Activated CD4-positive, alpha-beta T cell treated with anti-CD3 and anti-CD28 coated beads, Interleukin-2, amount 50 U/mL, for 24 hours (primary cell): ENCODE measurements around the gene ENPP5.
A peak's percentile ranks its signal among the peaks of the same experiment; 100 is the strongest.
"Not testable (repeated sequence)": the region's sequence is repeated elsewhere in the genome, so short reads cannot be mapped to it uniquely, and the experiment has no call there.

Experiments
- DNase-seq, 2 donors: peaks; one replicate each; pipeline ENCODE4 v3.0.0-alpha.2; 2020; ENCODE audit warnings: low read depth in 1 of 2, low spot score in 1 of 2

The ENPP5 gene

DNA sequence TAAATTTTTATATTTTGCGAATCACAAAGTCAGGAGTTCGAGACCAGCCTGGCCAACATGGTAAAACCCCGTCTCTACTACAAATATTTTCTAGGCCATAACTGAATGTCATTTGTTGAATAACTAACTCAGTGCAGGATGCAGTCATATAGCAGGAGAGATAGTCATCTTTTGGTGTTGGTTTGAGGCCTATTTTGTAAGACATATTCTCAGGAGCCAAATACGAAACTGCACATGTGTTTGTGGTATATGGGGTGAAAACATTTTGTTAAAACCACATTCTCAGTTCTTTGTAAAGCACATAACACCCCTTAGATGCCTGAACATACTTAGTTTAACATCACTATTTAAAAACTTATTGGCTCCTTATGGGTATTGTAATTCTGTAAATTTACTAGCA lies 4.7 kb upstream of the ENPP5 start:
- DNase-seq = no peak

DNA sequence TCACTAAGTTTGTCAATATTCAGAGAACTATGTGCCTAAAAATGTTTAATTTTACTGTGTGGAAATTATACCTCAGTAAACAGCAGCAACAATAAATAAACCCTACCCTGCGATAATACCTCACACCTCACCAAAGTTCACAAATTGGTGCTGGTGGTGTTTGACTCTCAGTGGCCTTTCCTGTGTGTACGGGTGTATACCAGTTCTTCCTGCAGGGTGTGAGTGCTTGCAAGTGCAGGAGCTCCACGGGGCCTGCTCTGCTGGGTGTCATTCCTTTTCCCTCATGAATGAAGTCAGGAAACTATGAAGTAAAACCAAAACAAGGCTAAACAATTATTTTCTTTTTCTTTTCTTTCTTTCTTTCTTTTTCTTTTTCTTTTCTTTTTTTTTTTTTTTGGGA lies 4.1 kb upstream of the ENPP5 start:
- DNase-seq = no peak

DNA sequence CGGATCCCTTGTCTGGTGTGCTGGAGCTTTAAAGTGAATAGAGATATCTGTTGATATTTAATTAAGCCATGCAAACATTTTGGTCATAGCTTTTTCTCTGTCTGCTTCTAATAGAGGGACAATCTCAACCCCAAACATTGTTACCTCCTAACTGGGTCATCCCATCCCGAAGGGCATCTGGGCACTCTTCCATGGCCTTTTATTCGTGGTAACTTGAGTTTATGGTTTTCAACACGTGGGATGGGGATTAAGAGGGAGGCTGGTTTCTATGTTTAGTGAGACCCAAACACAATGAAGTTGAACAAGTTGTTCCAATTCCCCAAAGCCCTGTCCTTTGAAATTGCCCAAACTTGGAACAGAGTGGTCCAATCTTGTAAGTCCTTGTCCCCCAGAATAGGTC lies 1.4 kb upstream of the ENPP5 start:
- DNase-seq = no peak

DNA sequence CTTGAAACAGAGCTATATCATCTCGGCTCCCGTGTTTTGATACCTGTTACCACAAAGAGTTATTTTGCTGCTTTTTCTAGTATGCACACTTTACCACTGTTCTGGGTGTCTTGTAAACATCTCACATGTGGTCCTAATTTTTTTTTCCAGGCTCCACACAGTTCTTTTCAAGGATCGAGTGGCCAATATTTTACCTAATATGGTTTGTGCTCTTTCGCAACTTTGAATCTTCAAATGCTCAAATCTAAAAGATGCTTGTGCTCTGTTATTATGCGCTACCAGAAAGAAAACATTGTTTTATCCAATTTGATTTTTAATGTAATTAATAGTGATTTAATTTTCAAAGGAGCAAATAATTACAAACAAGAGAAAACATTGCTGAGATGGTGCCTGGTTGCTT lies 10.7 kb downstream of the ENPP5 start:
- DNase-seq = no peak

DNA sequence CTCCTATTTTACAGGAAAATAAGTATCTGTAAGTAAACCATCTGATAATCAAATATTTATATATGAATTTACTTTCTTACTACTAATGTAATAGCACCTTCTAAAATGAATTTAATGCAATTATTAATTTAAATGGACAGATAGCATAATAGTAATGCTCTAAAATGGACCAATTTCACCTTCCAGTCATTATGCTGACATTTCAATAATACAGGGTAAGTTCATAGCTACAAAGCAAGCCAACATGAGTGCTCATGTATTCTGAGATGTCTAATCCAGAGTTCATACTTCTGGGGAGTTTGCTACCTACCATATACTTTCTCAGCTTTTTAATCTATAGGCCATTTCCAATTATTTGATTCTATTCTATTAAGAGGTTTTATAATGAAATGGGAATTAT lies 11.6 kb downstream of the ENPP5 start:
- no peak for DNase-seq

DNA sequence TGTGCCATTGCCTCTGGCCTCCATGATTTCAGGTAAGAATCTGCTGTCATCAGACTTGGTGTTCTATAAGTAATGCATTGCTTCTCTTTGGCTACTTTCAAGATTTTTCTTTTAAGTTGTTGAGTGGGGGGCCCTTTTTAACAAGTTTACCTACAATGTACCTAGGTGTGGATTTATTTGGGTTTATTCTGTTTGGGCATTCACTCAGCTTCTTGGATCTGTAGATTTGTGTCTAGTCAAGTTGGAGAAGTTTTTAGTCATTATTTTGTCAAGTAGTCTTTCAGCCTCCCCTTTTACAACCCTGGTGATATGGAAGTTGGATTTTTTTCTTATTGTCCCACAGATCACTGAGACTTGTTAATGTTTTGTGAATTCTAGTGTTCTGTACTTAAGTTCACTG lies 14.1 kb downstream of the ENPP5 start:
- DNase-seq = no peak

DNA sequence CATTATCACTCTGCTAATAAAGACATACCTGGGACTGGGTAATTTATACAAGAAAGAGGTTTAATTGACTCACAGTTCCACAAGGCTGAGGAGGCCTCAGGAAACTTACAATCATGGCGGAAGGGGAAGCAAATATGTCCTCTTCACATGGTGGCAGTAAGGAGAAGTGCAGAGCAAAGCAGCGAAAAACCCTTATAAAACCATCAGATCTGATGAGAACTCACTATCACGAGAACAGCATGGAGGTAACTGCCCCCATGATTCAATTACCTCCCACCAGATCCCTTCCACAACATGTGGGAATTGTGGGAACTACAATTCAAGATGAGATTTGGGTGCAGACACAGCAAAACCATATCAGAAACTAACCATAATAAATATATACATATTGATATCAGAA lies 21.7 kb downstream of the ENPP5 start:
- DNase-seq = not testable (repeated sequence)

DNA sequence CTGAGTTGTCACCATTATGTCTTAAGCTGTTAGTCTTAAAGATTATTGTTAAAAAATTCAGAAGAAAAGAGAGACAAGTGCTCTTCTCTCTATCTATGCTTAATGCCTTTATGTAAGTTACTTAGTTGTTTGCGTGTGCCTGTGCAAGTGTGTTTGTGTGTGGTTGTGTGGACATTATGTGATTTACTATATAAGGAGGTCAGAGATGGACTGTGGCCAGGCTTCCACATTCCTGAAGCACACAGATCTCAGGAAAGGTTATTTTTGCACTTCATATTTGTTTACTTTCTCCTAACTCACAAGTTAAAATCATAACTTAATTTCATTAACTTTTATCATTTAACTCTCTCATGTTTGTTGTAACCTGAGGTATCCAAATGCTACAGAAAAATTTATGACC lies 26.5 kb downstream of the ENPP5 start:
- DNase-seq = no peak

DNA sequence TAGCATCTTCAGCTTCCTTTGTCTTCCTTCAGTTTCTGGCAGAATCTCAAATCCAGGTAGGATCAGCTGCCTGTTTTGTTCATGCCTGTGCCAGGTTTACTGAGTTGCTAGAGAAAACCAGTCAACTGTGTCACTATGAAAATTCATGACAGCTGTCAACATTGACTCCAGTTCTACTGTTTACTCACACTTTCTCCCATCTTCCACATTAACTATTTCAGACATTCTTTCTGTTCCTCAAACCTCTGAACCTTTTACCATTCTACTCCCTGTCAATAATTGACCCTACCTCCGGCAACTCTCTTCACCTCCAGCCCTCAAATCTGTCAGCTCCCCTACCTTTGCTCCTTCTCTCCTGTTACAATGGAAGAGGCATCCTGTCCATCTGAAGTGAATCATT lies 32.5 kb downstream of the ENPP5 start:
- DNase-seq = no peak

DNA sequence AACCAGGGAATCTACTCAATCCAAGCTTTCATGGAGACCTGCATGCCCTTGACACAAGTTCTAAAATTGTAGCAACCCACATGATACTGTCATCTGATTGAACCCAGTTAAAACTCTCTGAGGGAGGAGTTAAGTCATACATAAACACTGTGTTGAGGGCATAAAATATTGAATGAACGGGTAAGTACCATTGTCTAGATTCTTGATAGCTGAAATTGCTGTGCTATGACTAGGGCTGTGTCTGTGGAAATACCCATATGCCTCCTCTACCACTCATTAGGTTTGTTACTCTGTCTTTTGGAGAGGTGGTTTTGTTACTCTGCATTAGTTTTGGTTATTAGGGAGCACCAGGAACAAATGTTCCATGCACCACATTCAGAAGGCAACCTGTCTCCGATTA lies 33.4 kb downstream of the ENPP5 start:
- no peak for DNase-seq

DNA sequence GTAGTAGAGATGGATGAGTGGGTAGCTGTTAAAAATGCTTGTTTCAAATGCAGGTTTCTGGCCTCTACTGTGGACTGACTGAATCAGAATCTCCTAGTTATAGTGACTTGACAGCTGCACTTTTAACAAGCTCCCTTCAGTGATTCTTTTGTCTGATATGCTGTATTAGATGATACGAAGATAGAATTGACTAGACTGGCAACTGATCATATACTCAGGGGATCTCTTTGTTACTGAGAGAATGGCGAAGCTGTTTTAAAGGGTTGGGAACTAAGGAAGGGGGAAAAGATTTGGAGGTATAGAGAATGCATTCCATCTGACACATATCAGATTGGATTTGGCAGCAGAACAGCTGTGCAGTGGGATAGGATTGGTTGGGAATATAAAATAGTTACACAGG lies 33.9 kb downstream of the ENPP5 start:
- no peak for DNase-seq

DNA sequence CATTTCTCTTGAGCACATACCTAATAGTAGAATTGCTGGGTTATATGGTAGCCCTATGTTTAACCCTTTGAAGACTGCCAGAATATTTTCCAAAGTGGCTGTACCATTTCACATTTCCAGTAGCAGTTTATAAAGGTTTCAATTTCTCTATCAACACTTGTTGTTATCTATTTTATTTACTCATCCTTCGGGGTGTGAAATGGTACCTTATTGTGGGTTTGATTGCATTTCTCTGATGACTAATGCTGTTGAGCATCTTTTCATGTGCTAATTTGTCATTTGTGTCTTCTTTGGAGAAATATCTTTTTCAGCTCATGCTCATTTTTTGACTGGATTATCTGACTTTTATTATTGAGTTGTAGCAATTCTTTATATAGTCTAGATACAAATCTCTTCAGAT lies 35.6 kb downstream of the ENPP5 start:
- DNase-seq = no peak

DNA sequence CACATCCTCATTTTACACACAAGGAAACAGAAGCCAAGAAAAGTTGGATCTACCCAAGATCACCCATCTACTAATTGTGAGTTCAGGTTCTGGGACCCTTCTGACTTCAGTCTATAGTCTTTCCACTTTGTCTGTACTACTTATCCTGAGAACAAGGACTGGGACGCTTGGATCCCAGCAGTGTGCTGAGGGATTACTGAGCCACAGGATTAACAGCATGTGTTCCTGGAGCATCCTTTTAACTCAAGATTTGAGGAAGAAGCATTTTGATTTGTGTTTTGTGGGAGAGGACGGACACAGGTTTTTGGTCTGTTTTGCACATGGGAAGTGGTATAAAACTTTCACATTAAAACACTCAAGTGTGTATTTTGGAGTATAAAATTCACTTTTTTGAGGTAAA lies 36.6 kb downstream of the ENPP5 start:
- no peak for DNase-seq

DNA sequence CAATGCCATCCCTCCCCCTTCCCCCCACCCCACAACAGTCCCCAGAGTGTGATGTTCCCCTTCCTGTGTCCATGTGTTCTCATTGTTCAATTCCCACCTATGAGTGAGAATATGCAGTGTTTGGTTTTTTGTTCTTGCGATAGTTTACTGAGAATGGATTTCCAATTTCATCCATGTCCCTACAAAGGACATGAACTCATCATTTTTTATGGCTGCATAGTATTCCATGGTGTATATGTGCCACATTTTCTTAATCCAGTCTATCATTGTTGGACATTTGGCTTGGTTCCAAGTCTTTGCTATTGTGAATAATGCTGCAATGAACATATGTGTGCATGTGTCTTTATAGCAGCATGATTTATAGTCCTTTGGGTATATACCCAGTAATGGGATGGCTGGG lies 39.5 kb downstream of the ENPP5 start:
- not testable (repeated sequence) for DNase-seq

DNA sequence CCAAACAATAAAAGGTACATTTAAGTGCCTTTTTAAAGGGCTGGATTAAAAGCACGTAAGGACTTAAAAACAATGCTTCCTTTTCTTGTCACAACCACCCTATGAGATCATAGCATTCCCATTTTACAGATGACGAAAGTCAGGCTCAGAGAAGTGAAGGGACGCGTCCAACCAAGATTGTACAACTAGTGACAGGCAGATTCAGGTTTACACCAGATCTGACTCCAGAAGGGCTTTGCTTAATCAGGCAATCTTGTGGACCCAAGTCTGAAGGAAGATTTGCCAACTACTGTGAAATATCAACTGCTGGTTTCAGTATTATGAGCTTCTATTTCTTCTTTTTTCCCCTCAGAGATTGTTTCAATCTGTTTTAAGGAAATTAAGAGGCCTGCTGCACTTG lies 40.1 kb downstream of the ENPP5 start:
- no peak for DNase-seq

DNA sequence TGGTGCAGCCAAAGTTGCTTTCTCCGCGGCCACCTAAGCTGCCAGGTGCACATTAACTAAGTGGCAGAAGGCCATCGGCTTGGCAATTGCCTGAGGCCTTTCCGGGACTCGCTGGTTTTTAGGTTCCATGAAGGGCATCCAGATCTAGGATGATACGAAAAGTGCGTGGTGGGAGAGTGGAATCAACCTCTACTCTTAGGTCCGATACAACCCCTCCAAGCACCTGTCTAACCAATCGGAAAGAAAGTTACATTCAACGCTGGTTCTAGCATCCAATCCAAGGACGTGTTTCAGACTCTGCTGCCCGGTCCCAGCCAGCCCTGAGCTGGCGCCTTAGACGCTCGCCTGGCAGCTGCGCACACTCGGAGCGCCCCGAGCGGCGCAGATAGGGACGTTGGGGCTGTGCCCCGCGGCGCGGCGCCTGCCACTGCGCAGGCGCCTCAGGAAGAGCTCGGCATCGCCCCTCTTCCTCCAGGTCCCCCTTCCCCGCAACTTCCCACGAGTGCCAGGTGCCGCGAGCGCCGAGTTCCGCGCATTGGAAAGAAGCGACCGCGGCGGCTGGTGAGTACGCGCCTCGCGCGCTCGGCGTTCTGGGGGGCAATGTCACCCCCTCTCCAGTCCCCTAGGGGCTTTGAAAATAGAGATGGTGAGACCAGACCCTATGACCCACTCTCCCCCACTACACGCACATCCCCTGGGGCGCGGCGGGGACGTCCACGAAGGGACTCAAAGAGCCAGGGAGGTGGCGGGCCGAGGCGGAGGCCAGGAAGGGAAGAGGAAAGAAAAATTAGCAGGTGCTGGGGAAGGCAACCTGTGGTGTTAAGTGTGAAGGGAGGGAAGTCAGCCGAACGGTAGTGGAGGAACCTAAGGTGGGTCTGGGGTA lies 40.9 kb downstream of the ENPP5 start, which contains the start of gene ENPP4:
Gene ENPP4 (plus strand): TSS at position 361 of the 883 bp plus-strand sequence. CDS start 9,595 bp downstream, outside the sequence.
- DNase-seq = peak; percentile 82 to 89

DNA sequence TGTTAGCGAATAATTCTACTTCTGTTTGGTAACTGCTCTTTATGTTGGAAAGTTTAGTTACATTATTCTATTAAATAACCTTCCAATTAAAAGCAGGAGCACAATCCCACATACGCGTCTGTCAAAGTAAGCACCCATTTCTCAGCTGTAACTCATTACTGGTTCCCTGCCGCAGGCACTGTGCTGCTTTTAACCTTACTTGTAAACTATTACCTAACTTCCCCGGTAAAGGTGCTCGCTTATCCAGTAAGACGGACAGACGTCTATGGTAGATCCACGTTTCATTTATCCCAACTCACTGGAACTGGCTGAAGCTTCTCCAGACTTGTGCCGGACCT lies 41.5 kb downstream of the ENPP5 start:
- no peak for DNase-seq

DNA sequence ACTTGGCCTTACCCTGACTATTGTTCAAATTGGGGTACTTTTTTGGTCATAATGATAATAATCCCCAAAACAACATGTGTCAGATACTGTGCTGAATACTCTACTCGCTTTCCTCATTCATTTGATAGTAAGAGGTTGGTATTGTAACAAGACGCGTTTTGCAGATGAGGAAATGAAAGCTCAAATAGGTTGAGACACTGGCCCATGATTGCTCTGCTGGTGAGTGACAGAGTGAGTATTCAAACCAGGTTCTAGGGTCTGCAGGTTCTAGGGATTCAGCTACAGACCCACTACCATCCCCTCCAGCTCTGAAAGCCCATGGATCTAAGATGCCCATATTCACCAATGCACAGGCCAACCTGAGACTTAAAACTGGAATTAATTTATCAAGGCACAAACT lies 42.3 kb downstream of the ENPP5 start:
- no peak for DNase-seq

DNA sequence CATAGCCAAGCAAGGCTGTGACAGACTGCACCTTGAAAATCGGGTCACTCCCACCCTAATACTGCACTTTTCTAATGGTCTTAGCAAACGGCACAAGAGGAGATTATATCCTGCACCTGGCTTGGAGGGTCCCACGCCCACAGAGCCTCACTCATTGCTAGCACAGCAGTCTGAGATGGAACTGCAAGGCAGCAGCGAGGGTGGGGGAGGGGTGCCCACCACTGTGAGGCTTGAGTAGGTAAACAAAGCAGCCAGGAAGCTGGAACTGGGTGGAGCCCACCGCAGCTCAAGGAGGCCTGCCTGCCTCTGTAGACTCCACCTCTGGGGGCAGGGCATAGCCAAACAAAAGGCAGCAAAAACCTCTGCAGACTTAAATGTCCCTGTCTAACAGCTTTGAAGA lies 51.1 kb downstream of the ENPP5 start:
- DNase-seq = not testable (repeated sequence)

DNA sequence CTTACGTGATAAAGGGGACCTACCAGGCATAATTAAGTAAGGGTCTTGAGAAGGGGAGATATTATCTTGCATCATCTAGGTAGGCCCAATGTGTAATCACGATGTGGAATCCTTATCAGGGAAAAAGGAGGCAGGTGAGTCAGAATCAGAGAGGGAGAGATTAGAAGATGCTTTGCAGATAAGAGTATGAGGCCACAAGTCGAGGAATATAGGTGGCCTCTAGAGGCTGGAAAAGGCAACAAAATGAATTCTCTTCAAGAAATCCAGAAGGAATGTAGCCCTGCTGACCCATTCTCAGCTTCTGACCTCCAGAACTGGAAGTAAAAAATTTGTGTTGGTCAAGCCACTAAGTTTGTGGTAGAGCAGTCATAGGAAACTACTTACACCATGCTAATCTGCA lies 51.9 kb downstream of the ENPP5 start:
- no peak for DNase-seq

DNA sequence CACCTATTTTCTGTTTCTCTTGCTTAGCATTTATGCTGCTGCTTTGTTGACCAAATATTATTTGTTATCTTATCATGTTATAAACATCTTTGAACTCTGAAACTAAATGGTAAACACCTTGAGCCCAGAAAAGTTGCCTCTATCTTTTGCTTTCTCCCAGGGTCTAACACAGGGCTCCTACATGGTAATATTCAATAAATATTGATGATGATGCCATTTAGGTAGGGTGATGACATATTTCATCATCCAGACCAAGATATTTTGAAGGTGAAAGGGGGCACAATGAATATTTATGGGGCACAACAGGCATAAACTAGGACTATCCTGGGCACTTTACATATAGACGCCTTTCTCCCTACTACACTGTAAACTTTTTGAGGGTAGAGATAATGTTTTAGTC lies 52.6 kb downstream of the ENPP5 start:
- DNase-seq = no peak

DNA sequence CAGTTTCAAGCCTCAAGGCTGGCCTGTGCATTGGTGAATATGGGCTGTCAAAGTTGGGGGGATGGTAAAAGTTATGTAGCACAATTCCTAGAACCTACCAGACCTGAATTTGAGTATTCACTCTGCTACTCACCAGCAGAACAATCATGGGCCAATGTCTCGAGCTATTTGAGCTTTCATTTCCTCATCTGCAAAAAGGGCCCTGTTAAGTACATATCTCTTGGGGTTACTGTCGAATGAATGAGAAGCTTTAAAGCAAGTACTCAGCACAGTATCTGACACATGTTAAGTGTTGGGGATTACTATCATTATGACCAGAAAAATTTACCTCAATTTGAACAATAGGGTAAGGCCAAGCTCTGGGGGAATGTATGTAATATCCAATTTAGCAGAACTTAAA lies 54.5 kb downstream of the ENPP5 start:
- DNase-seq = no peak

DNA sequence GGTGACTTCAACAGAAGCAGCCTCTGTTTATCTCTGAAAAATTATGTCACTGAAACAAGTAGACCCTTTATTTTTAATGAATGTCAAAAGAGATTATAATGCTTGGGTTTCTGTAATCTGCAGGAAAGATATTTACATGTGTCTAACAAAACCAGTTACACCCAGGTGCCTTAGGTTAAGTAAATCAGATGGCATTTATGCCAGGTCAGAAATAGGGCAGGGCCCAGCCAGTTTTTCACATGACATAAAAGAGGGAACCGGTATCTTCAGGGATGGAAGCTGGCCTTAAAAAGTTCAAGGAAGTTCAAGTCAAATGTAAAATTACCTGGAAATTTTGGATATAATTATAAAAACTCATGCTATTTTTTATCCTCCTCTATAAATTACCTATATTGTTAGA lies 55.1 kb downstream of the ENPP5 start:
- no peak for DNase-seq
